Urinary bladder (tissue), 4 donors: ENCODE measurements around the gene SP100. TPM values are rescaled to one million over a fixed set of nuclear protein-coding genes. Genes with fewer than 3 reads are reported as not detected.

Source experiments
- DNase-seq: peaks from one replicate; pipeline ENCODE4 v3.0.0-alpha.2; 2015; ENCODE audit errors: extremely low spot score
- H3K27ac ChIP-seq: one replicate; pipeline ENCODE4 v1.5.1; 2013; ENCODE audit warnings: low read depth, mild to moderate bottlenecking, moderate library complexity
- H3K36me3 ChIP-seq: one replicate; pipeline ENCODE4 v1.6.1; 2013; ENCODE audit warnings: mild to moderate bottlenecking, moderate library complexity; ENCODE audit not compliant: insufficient read depth
- H3K4me1 ChIP-seq: one replicate; pipeline ENCODE4 v1.6.1; 2013; ENCODE audit warnings: mild to moderate bottlenecking, moderate library complexity; ENCODE audit not compliant: insufficient read depth
- H3K4me3 ChIP-seq: one replicate; pipeline ENCODE4 v1.5.1; 2013; ENCODE audit warnings: low read depth, low read length
- WGBS: extraction: QIAGEN DNeasy Blood & Tissue Kit; methylation state at CpG from one replicate; pipeline ENCODE4 v1.1.7; 2013; 5-methylcytosine and 5-hydroxymethylcytosine counted together
- polyA plus RNA-seq: library from polyadenylated mRNA; stranded (reverse); fragments of 200-250 nt; gene quantifications from one replicate; pipeline ENCODE4 v1.2.3, GENCODE V29; 2013
- total RNA-seq: library from RNA; depleted of rRNA; stranded (reverse); fragments of >200 nt; gene quantifications from one replicate; pipeline ENCODE4 v1.2.3, GENCODE V29; 2014
- donor health status: healthy with polysubstance abuse.
- donor health status: healthy.

SP100 gene
- total and polyA plus RNA-seq, 2 donors = 51.9 to 82.3 TPM

DNA sequence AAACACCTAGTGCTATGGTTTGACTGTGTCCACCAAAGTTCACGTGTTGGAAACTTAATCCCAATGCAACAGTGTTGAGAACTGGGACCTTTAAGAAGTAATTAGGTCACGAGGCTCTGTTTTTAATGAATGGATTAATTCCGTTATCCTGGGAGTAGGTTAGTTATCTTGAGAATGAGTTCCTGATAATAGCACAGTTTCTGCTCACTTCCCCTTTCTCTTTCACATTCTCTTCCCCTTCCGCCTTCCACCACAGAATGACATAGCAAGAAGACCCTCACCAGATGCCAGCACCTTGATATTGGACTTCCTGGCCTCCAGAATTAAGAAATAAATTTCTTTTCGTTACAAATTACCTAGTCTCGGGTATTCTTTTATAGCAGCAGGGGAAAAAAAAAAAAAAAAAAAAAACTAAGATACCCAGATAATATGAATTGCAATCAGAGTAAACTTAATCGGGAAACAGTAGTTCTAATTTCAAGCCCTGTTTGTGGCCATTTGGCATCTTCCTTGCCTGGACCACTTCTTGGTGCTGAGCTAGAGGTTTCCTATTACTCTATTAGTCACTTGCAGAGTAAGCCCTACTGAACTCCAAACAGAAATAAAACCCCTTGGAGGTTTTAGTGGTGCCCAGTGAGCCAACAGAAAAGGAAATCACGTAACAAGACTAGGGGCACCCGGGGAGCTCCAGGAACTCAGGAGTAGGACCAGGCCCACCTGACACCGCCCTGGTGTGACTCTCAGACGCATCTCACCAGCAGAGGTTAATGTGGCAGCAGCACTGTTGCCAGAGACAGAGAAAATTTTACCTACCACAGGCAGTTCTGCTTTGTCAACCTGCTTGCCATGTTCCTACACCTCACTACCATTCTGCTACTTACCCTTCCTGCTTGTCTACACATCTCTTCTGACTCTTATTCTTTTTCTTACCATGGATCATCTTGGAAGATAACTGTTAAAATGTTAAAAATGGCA is 149.1 kb downstream of the SP100 start:
- 31% methylated on average over 11 of the region's 11 CpGs for WGBS
- Histone ChIP-seq H3K4me1 (no peaks in the 10 kb centered on the region), H3K36me3 (no peaks in the 10 kb centered on the region), H3K27ac (no peak overlapping the region), H3K4me3 (no peak overlapping the region)
- no peak for DNase-seq

DNA sequence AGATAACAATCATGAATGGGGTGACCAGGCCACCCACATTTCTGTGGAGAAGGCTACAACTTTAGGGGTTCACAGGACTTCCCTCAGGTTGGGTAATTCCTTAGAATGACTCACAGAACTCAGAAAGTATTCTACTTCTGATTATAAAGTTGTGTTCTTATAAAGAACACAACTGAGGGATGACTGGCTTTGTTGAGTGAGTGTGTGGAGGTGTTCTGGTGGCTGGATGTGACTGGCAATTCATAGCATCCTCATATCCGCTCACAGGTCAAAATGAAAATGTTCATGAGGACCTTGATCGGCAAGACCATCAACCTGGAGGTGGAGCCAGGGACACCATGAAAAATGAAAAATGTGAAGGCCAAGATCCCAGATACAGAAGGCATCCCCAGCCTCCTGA is 153.3 kb downstream of the SP100 start:
- Histone ChIP-seq H3K4me3 (no peak overlapping the region), H3K36me3 (no peaks in the 10 kb centered on the region), H3K4me1 (no peaks in the 10 kb centered on the region), H3K27ac (no peak overlapping the region)
- WGBS = 44% methylated on average over 2 of the region's 2 CpGs
- DNase-seq = no peak

DNA sequence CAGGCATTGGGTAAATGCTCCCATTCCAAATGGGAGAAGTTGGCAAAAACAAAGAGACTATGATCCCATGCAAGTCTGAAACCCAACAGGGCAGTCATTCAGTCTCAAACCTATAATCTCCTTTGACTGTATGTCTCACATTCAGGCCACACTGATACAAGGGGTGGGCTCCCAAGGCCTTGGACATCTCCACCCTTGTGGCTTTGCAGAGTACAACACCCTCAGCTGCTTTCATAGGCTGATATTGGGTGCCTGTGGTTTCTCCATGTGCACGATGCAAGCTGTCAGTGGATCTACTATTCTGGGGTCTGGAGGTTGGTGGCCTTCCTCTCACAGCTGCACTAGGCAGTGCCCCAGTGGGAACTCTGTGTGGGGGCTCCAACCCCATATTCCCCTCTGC is 155.0 kb downstream of the SP100 start:
- WGBS = 83% methylated on average over 1 of the region's 1 CpG

DNA sequence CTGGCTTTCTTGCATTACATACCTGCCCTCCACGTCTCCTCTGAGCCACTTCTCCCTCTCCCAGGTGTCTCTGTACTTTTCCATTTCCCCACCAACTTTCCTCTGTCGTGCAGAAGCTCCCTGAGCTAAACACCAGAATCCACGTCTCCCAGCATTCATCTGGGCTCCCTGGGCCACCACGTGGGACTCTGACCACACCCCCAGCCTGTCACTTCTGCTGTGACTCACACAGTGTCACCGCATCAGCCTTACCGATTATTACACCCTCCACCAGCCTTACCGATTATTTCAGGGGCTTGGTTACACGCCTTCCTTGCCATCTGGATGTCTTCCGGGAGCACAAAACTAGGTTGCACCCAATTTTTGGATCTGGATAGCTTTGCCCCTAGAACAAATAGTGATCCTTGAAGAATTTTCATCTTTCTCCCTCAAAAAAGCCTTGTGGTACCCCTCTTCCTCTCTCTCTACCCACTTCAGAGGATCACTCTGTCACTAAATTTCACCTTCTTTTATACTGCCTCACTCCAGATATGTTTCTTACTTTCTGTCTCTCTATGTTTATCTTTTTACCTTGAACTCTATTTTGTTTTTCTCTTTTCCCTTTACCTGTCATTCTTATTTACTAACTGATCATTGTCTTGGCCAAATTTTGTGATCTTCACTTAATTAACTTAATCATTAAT is 159.8 kb downstream of the SP100 start:
- no peaks in the 10 kb centered on the region for H3K4me1 ChIP-seq
- H3K36me3 ChIP-seq = no peaks in the 10 kb centered on the region
- no peak overlapping the region for H3K27ac ChIP-seq
- WGBS = 75% methylated on average over 9 of the region's 9 CpGs
- H3K4me3 ChIP-seq = no peak overlapping the region
- DNase-seq = no peak

More for the DNA sequence above, 155.0 kb downstream of the SP100 start:
- no peaks in the 10 kb centered on the region for H3K36me3 ChIP-seq
- no peak overlapping the region for H3K27ac ChIP-seq
- H3K4me1 ChIP-seq = no peaks in the 10 kb centered on the region
- no peak for DNase-seq
- H3K4me3 ChIP-seq = no peak overlapping the region

DNA sequence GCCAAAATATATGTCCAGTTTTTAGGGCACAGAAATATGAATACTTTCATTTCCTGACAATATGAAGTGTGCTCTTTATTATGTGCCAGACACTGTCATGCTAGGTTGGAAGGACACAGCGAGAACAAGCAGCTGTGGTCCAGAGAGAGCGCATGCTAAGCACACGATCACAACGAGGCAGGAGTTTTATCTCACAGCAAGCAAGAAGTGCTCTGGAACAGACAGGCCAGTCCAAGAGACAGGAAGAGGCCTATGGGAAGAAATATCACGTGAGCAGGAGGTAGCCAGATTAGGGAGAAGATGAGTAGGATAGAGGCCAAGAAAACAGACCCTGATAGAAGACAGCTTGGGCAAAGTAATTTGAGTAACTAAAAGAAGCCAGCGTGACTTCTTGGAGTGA is 161.1 kb downstream of the SP100 start:
- Histone ChIP-seq H3K4me1 (no peaks in the 10 kb centered on the region), H3K4me3 (no peak overlapping the region), H3K36me3 (no peaks in the 10 kb centered on the region), H3K27ac (no peak overlapping the region)
- 44% methylated on average over 6 of the region's 6 CpGs for WGBS
- no peak for DNase-seq

DNA sequence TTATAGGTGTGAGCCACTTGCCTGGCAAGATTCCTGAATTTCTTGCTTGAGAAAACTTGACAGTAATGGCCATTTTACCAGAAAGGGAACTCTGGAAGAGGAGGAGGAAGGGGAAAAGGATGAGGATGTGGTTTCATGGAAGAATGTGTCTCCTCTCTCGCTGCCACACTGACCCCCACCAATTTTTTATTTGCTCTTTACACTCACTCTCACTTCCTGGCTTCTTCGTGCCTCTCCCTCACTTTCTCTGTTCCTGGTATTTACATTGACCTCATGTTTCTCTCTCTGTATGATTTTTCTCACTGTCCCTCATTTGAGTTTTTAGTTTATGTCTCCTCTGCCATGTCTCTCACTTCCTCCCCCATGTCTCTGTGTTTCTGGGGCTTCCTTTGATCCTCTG is 162.1 kb downstream of the SP100 start:
- no peak overlapping the region for H3K27ac ChIP-seq
- no peaks in the 10 kb centered on the region for H3K36me3 ChIP-seq
- DNase-seq = no peak
- WGBS = 14% methylated on average over 2 of the region's 2 CpGs
- H3K4me1 ChIP-seq = no peaks in the 10 kb centered on the region
- no peak overlapping the region for H3K4me3 ChIP-seq

DNA sequence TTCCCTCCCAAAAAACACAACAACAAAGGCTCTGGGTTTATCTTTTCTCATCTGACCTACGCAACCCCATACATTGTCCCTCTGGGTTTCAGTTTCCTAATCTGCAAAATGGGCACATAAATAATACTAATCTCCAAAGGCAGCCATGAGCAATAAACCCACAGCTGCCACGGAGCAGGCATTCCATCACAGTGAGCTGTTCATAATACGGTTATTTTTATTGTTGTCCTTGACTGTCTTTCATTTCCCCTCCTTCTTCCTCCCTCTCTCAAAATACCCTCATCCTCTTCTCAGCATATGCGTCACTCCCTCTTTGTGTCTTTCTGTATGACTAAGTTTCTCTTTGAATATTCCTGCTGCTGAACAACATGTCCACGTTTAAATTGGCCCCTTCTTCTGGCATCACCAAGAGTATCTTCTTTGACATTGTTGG is 166.9 kb downstream of the SP100 start:
- WGBS = 79% methylated on average over 5 of the region's 5 CpGs
- Histone ChIP-seq H3K4me3 (no peak overlapping the region), H3K4me1 (no peaks in the 10 kb centered on the region), H3K36me3 (no peaks in the 10 kb centered on the region), H3K27ac (no peak overlapping the region)
- DNase-seq = no peak

DNA sequence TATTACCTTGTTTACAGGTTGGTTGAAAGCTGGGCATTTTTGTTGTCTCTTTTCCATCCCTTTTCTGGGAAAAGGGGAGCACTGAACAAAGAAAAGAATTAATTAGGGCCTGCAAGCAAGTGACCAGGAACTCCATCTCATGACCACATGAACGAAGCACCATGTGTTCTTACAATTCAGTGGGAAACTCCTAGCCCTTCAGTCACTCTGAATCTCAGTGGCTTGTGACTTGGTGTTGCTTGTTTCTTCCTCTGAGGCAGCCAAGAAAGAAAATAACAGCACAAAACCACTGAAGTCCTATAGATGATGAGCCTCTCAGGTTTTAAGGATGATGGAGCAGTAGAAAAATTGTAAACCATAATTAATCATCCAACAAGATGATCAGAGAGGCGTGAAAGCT is 167.6 kb downstream of the SP100 start:
- no peak for DNase-seq
- Histone ChIP-seq H3K4me3 (no peak overlapping the region), H3K36me3 (no peaks in the 10 kb centered on the region), H3K27ac (no peak overlapping the region), H3K4me1 (no peaks in the 10 kb centered on the region)
- 87% methylated on average over 2 of the region's 2 CpGs for WGBS

DNA sequence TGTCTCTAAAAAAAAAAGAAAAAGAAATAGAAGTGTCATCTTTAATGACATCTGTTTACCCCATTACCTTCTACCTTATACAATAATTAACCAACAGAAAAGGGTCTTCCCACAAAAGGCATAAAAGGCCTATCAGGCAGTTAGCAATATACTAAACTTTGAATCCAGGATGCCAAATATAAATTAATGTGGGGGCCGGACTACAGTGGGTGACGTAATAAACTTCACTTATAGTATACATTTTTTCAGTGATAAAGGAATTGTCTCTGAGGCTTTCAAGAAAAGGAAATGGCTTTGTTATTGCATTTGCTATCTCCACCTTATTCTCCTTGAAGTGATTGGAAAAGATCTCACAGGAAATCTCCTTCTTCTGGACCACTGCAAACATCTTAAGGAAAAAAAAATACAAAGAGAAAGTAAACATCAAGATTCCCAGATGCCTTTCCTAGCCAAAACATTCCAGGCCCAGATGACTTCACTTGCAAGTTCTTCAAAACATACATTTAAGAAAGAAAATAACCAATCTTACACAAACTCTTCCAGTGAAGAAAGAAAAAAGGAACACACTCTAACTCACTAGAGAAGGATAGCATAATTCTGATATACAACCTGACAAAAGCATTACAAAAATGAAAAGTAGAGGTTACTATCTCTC is 170.5 kb downstream of the SP100 start:
- WGBS = 38% methylated on average over 2 of the region's 2 CpGs
- Histone ChIP-seq H3K36me3 (no peaks in the 10 kb centered on the region), H3K4me3 (no peak overlapping the region), H3K27ac (no peak overlapping the region), H3K4me1 (no peaks in the 10 kb centered on the region)
- no peak for DNase-seq

DNA sequence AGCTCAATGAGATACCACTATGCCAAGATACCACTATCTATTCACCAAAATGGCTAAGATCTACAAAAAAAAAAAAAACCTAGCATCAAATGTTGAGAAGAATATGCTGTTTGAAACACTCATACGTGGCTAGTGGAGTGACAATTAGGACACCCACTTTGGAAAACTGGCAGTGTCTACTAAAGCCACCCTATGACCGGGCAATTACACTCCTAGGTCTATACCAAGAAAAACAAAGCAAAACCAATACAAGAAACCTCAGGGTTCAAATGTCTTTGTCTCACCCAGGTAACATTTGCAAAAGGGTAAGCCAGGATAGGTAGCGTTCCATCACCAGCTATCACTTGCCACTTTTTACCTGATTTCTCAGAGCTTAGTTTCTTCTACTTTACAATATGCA is 173.0 kb downstream of the SP100 start:
- DNase-seq = no peak
- Histone ChIP-seq H3K4me1 (no peaks in the 10 kb centered on the region), H3K4me3 (no peak overlapping the region), H3K27ac (no peak overlapping the region), H3K36me3 (no peaks in the 10 kb centered on the region)
- 89% methylated on average over 3 of the region's 3 CpGs for WGBS

DNA sequence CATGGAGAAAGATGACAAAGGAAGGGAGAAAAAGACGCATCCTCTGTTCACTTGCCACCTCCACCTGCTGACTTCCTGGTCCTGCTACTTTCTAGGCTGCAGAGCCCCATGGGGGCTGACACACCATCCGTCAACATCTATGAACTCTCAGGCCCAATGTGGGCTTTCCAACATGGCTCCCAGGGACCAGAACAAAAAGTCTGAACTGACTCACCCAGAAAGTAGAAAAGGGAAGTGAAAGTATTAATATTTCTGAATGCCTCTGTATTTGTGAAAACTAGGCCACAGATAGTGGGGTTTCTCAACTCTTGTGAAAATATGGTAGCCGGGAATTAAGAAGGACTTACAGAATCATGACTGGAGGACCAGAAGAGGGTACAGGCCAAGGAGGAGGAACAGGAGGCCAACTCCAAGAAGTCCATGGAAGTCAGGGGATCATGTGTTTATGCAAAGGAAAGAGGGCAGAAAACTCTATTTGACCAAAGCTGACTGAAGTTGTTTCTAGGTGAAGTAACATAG is 173.6 kb downstream of the SP100 start:
- no peak for DNase-seq
- WGBS = 88% methylated on average over 3 of the region's 3 CpGs
- Histone ChIP-seq H3K36me3 (no peaks in the 10 kb centered on the region), H3K27ac (no peak overlapping the region), H3K4me3 (no peak overlapping the region), H3K4me1 (no peaks in the 10 kb centered on the region)

DNA sequence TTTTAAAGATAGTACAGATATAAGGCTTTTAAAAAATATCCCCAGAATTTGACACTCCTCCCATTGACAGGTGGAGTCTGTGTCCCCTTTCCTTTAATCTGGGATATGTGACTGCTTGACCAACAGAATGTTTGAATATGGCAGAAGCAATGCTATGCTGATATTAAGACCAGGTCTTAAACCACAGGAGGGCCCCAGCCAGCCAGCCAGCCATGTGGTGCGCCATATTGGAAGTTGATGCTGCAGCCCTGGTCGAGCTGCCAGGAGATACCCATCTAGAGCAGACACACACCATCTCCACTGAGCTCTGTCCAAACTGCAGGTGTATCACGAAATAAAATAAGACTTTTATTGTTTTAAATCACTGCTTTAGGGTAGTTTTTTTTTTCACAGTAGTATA is 174.3 kb downstream of the SP100 start:
- WGBS = 70% methylated on average over 3 of the region's 3 CpGs
- Histone ChIP-seq H3K27ac (no peak overlapping the region), H3K36me3 (no peaks in the 10 kb centered on the region), H3K4me1 (no peaks in the 10 kb centered on the region), H3K4me3 (no peak overlapping the region)
- no peak for DNase-seq

DNA sequence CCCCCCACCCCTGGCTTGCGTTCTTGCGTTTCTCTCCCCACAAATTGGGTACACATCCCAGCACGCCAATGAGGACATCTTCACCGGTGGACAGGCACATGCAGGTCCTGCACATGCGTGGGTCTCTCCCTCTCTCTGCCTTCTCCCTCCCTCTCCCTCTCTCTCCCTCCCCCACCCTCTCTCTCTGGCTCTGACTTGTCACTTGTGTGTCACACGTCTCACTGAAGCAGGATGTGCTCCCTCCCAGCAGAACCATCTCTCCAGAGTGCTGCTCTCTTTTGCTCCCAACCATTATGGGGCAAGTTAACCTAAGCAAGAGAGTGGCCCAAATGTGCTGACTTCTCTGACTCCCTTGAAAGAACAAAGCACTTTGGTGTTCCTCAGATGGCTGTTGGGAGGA is 175.8 kb downstream of the SP100 start:
- Histone ChIP-seq H3K27ac (no peak overlapping the region), H3K36me3 (no peaks in the 10 kb centered on the region), H3K4me3 (no peak overlapping the region), H3K4me1 (no peaks in the 10 kb centered on the region)
- 79% methylated on average over 6 of the region's 6 CpGs for WGBS
- no peak for DNase-seq
